Stimulated activated CD8-positive, alpha-beta memory T cell treated with anti-CD3 and anti-CD28 coated beads, Interleukin-4, amount 100 ng/mL, for 4 hours (primary cell): Measurements from ENCODE around the gene CD72.
"Not testable (repeated sequence)": the region's sequence is repeated elsewhere in the genome, so short reads cannot be mapped to it uniquely, and the experiment has no call there.

Experiments
- DNase-seq, 2 donors: peaks; one replicate each; pipeline ENCODE4 v3.0.0-alpha.2; 2020; ENCODE audit warnings: low read depth in 2 of 2, low spot score in 1 of 2

The CD72 gene

DNA sequence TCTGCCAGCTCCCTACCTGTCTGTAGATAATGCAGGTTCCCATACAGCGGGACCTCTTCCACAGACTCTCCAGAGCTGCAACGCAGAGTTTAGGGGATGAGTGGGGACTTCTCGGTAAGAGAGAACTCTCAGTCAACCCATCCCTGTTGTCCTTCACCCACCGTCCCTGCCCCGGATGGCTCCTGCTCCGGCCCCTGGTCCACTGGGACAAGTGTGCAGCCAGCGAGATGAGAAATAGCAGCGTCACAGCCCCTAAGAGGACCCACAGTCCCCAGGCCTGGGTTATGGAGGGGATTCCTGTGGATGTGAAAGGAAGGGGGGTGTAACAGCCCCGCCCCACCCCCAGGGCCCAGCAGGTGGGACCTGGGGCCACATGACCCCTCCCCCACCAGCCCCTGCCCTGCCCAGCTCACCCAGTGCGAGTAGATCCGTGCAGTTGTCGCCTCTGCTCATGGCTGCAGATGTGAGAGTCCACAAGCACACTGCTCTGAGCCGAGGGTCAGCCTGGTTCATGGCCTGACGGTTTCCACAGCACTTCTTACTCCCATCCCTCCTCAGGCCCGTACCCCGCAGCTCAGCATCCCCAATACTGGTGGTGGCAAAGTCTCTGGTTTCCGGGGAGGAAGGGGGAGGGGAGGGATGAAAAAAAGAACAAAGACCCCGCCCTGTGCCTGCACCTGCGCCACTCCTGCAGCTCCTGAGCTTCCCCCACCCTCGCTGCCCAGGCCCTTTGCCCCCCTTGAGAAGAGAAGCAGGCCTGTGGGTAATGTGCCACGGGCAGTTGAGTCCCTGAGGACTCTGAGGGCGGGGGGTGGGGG lies 32.3 kb upstream of the CD72 start, which contains the start of gene SIT1:
Gene SIT1, minus strand, starts transcription at position 591 of the 818 bp plus-strand sequence. Its CDS starts 78 bp downstream, at position 513.
- DNase-seq, result no peak

DNA sequence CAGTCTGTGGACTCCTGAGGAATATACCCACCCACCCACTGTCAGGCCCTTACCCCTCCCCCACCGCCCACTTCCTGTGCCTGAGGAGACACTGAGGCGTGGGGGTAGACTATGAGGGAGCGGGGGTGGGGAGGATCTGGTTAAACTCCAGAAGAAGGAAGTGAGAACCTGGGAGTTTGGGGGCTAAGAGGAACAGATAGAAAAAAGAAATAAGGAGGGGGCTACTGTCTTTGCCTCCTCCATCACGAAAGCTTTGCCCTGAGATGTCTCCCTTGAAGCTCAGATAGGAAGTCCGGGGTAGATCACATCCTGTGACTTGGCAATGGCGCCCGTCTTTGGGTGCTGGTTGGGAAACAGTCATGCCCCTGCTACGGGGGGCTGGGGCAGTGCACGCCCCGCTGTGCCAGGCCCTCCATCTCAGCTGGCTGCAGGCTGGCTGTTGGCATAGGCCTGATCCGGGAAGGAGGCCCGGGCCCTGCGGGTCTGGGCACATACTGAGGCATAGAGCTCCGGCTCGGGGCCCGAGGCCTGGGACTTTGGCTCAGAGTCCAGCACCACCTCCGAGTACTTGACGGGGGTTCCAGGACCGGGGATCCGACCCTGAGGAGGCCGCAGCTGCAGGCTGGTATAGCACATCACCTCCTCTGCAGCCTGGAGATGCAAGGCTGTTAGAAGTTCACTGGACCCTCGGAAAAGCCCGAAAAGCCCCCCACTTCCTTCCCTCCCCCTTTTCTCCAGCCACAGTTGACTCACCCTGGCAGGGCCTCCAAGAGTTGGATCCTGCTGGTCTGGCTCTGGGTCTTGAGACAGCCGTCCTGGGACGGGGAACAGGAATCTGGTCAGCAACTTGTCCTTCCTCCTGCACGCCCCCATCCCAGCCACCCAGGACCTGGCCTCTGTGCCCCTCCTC lies 31.5 kb upstream of the CD72 start:
- no peak for DNase-seq

DNA sequence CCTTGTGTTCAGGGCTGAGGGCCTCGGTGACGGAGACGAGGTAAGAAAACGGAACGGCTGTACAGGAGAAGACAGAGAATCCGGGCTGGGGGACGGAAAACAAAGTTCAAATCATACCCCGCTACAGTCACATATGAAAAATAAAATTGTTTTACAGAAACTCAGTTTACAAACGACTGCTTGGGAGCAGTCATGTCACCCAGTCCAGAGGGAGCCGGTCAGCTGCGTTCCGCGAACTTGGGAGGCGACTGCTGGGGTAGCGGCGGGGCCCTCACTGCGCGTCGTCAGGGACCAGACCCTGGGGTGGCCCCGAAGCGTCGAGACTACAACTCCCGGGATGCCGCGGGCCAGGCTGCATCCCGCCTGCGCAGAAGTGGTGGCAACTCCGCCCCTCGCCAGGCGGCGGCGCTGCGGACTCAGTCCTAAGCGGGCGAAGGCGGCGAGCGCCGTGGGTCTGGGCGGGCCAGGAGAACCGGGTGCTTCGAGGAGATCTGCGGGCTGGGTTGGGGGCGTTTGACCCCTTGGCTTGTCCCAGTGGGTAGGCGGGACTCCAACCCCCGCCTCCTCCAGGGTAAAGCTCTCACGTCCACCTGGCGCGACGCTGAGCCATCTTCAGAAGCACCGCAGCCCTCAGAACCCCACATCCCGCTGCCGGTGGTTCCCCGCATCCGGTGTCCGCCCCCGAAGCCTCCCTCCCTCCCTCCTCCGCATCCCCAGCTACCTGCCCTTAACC lies 28.5 kb upstream of the CD72 start:
- peak; percentile 77 to 78 for DNase-seq

DNA sequence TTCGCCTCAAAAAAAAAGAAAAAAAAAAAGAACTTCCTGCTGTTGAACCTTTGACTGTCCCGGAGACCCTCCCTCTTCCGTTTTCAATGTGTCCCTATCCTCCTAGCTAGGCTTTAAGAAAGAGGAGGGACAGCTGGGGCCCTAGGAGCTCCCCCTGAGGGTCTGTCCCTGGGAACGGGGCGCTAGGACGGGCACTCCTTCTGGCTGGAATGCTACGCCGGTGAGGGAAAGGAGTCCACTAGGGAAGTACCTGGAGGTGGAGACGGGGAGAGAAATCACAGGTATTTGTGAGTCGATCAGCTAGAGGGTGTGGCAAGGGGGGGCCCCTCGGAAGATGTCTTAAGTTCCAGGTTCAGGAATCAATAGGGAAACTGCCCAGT lies 27.9 kb upstream of the CD72 start:
- no peak for DNase-seq

DNA sequence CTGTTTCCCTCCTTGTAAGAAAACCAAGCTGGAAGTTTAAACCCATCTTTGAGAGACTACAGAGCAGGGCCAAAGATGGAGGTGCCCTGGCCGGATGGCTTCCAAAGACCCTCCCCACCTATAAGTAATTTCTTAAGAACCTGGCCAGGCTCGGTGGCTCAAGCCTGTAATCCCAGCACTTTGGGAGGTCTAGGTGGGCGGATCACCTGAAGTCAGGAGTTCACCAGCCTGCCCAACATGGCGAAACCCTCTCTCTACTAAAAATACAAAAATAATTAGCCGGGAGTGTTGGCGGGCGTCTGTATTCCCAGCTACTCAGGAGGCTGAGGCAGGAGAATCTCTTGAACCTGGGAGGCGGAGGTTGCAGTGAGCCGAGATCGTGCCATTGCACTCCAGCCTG lies 27.5 kb upstream of the CD72 start:
- not testable (repeated sequence) for DNase-seq

DNA sequence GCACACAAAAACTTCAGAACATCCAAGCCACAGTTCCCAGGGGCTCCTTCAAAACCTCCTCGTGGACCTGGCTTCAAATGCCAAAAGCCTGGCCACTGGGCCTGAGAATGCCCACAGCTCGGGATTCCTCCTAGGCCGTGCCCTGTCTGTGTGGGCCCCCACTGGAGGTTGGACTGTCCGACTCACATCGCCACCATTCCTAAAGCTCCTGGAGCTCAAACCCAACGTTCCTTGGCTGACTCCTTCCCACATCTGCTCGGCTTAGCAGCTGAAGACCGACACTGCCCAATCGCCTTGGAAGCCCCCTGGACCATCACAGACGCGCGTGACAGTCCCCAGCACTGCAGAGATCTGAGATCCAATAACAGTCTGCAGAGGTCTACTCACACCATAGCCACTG lies 24.8 kb upstream of the CD72 start:
- DNase-seq, result no peak

DNA sequence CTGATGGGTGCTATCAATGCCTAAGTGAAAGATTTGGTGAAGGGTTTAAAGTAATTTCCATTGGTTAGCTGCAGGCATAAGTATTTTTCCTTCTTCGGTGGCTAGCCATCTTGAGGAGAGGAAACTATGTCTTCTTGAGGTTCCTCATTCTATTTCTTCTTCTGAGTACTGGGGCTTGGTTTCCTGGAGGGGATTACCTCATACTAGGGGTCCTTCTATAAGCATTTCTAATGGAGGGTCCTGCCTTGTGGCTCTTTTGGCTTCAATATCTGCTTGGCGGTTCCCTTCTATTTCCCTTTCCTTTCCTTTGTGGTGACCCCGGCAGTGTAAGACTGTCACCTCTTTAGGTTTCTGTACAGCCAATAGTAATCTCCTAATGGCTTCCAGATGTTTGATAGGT lies 23.3 kb upstream of the CD72 start:
- DNase-seq, result not testable (repeated sequence)

DNA sequence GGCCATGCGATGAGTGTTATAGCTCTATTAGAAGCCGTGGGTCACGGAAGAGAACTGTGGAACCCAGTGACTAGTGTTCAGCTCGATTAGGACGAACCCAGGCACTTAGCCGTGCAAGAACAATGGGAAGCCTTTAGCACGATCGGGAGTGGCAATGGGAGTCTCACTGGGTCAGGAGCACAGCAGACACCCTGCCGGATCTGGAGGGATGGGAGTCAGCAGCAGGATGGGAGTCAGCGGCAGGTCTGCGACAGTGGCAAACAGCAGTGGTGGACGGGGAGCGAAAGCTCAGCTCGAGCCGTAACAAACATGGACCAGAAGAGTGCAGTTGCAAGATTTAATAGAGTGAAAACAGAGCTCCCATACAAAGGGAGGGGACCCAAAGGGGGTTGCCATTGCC lies 22.2 kb upstream of the CD72 start:
- not testable (repeated sequence) for DNase-seq

DNA sequence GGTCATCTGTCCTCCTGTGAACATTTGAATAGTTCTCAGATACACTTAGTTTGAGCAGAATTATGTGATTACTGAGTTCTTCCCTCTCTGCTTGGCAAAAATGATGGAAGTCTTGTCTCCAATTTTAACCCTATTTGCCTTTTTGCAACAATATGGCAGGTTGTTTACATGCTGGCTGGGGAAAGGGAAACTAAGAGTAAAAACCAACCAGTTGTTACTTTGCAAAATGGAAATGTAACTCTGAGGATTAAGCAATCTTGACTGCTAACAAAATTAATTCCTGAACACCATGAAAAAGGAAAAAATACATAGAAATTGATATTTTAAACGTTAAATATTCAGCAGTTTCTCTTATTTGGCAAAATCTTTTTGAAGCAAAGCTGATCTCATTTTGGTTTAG lies 21.4 kb upstream of the CD72 start:
- DNase-seq, result no peak

DNA sequence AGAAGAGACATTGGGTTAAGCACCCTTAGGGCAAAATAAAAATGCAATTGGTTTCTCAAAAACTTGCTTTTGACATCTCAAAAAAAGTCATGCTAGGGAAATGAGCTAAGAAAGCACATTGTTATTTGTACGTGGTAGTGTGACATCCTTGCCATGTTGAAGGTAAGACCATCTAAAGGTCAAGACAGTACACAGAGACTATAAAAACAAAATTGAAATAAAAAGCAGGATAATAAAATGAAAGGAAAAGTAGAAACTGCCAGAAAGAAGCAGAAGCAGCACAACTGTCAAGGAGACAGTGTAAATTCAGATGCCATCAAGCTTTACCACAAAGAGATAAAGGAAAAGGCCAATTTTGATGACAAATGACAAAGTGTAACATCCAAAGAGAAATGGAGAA lies 21.0 kb upstream of the CD72 start:
- not testable (repeated sequence) for DNase-seq

DNA sequence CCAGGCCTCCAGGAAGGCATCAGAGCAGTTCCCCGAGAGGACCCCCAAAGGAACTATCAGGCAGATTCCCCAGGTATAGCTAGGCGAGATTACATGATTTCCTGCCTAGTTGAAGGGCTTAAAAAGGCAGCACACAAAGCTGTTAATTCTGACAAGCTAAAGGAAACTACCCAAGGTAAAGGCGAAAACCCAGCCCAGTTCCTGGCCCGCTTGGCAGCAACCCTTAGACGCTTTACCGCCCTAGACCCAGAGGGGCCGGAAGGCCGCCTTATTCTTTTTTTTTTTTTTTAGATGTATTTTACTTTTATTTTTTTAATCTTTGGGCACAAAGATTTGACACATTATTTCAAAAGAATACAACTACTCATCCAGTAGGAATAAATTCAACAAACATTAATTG lies 20.5 kb upstream of the CD72 start:
- DNase-seq, result not testable (repeated sequence)

DNA sequence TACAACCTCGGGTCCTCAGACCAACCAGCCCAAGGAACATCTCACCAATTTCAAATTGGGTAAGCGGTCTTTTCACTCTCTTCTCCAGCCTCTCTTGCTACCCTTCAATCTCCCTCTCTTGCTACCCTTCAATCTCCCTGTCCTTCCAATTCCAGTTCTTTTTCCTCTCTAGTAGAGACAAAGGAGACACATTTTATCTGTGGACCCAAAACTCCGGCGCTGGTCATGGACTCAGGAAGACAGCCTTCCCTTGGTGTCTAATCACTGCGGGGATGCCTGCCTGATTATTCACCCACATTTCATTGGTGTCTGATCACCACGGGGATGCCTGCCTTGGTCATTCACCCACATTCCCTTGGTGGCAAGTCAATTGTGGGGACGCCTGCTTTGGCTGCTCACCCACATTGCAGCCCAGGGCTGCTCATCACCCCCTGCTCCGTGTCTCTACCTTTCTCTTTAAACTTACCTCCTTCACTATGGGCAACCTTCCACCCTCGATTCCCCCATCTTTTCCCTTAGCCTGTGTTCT lies 19.3 kb upstream of the CD72 start:
- DNase-seq, result not testable (repeated sequence)

DNA sequence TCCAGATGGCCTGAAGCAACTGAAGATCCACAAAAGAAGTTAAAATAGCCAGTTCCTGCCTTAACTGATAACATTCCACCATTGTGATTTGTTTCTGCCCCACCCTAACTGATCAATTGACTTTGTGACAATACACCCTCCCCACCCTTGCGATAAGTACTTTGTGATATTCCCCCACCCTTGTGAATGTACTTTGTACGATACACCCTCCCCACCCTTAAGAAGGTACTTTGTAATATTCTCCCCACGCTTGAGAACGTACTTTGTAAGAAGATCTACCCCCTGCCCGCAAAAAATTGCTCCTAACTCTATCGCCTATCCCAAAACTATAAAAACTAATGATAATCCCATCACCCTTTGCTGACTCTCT lies 18.6 kb upstream of the CD72 start:
- not testable (repeated sequence) for DNase-seq

DNA sequence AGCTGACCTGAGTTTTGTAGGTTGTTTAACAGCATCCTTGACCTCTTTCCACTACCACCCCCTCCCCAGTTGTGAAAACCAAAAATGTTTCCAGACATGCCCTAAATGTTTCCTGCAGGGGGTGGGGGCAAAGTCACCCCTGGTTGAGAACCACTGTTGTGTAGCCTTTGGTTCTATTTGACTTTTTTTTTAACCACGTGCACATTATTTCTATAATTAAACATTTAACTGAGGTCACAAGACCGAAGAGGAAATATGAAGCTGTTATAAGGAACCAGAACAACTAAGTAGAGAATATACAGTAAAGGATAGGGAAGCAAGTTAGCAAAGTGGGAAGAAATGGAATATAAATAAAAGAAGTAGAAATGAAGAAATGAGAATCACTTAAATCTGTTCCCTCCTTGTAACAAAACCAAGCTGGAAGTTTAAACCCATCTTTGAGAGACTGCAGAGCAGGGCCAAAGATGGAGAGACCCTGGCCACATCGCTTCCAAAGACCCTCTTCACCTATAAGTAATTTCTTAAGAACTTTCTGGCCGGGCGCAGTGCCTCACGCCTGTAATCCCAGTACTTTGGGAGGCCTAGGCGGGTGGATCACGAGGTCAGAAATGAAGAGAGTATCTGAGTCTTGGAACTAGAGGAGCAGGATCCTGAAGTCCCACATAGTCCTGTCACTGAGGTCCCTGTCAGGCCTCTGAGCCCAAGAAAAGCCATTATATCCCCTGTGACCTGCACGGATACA lies 18.1 kb upstream of the CD72 start:
- no peak for DNase-seq

DNA sequence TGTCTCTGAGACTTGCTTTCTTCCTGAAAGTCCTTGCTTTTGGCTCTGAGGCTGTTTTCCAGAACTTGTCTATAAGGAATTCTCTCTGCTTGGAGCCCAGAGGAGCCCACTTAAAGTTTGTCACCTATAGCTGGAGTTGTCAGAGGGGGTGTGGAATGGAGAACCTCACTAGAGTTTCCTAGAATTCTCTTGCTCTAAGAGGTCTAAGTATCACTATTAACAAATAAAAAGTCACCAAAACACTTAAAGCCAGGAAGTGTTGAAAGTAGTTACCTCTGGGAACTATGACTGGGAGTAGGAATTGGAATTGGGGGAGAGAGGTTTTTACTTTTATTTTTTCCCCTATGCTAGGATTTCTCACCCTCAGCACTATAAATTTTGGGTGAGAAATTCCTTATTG lies 17.5 kb upstream of the CD72 start:
- no peak for DNase-seq

DNA sequence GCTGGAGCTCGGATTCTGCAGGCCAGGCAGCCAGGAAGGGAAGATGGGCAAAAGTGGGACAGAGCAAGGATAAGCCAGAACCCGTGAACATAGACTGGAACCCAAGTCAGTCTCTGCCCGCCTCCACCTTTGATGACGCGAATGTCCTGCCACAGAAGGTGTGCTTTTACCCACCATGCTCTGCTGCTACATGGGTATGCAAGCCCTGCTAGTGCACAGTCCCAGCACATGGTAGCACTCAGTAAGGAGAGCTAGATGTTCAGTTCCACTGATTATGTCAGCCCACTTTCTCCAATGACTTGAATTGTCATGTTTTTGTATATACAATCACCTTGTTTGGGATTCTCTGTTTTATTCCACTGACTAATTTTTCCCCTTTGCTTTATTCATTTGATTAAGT lies 11.4 kb upstream of the CD72 start:
- DNase-seq, result no peak

DNA sequence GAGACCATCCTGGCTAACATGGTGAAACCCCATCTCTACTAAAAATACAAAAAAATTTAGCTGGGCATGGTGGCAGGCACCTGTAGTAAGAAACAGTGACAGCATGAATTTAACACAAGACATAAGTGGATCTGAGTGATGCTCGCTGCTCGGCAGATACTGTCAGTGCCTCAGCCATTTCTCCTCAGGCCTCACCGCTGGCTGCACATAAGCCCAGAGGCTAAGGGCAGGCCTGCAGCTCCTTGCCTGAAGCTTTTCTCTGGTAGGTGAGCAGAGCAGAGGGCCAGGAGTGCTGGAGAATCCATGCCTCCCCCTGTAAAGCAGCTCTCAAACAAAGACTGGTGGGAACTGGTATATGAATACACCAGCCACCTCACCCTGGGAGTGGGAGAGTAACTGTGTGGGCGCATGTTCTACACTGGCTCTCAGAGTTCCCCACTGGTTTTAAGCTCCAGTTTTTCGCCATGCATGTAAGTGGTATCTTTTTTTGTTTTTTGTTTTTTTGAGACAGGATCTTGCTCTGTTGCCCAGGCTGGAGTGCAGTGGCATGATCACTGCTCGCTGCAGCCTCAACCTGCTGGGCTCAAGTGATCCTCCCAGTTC lies 10.3 kb upstream of the CD72 start:
- no peak for DNase-seq

DNA sequence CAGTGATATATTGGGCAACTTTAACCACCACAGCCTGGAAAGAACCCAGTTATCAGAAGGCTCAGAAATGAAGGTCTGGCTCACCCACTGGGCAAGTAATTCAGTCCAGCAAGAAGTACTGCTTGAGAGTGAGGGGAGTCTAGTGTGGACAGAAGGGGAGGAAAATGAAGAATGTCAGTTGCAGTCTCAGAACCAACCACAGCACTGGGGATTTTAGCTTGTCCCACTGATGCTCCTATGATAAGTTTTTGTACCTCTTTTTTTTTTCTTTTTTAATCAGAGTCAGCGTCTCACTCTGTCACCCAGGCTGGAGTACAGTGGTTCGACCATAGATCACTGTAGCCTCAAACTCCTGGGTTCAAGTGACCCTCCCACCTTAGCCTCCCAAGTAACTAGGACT lies 9.4 kb upstream of the CD72 start:
- no peak for DNase-seq

DNA sequence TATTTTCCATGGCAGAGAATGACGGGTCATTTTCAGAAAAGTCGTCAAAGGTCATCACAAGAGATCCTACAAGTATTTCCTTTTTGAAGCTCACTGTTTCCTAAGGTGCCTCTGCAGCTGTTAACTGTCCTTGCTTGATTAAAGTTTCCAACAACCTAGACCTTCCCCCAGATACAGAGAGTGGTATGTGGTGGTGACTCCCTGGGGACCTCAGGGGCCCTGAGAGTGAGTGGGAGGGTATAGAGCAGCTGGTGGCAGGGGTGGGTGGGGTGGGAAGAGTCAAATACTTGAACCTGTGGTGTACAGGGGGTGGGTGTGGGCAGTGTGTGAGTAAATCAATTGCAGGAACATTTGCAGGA lies 1.6 kb upstream of the CD72 start:
- DNase-seq, result no peak
